HepG2 (cell line): ENCODE results near the gene RBM18. TPM values are rescaled to one million over a fixed set of nuclear protein-coding genes. Genes with fewer than 3 reads are reported as not detected.

Experiments
- ATAC-seq: fragments of 200-7000 bp; cut with Tn5 transposase; 3 replicates; pipeline ENCODE4 v1.9.1; 2020; ENCODE audit warnings: mild to moderate bottlenecking, moderate library complexity
- BruUV-seq: library from RNA; stranded (reverse); fragments of 400-500 nt; replicated peaks from 2 replicates; lab custom pipeline; 2021; lab: Mats Ljungman, UMichigan
- CTCF ChIA-PET: fragments of 300-600 bp; formaldehyde crosslinking; extraction: SDS; loops from one replicate; lab custom pipeline; 2021; ENCODE audit warnings: low total read pairs, inconsistent platforms, low intra/inter-chr PET ratio; lab: Yijun Ruan, JAX
- POLR2A ChIA-PET: fragments of 350-600 bp; sonication (Branson Sonifier 250); formaldehyde crosslinking; loops from one replicate; lab custom pipeline; 2020; ENCODE audit warnings: antibody characterized with exemption, inconsistent platforms; lab: Yijun Ruan, JAX
- DNase-seq: peaks from one replicate; pipeline ENCODE4 v3.0.0-alpha.2; 2015; ENCODE audit warnings: low spot score
- FAIRE-seq: peaks from 3 replicates; lab custom pipeline; 2011; peaks lifted over from hg19 to GRCh38; lab: Jason Lieb, UNC
- H2AFZ ChIP-seq: one replicate; pipeline ENCODE4 v1.6.1; 2011; ENCODE audit warnings: low read length, inconsistent platforms
- H3K27ac ChIP-seq: fragments of 300-600 bp; 3 replicates; pipeline ENCODE4 v1.8.0; 2011; ENCODE audit warnings: mixed run types, mild to moderate bottlenecking, mixed read lengths, low read length, inconsistent platforms; ENCODE audit not compliant: insufficient read depth; ENCODE audit errors: extremely low read length
- H3K27me3 ChIP-seq, 2 experiments: fragments of 200-600 bp in 1 of 2; 2 replicates in 1 of 2; 3 replicates in 1 of 2; pipeline versions ENCODE4 v1.6.0 to v1.8.0; 2011; ENCODE audit warnings: low read length in 2 of 2, mild to moderate bottlenecking in 2 of 2, moderate library complexity in 2 of 2, inconsistent platforms in 1 of 2; ENCODE audit not compliant: insufficient read depth in 2 of 2, control insufficient read depth in 1 of 2
- H3K36me3 ChIP-seq, 2 experiments: fragments of 200-600 bp in 1 of 2; replicated peaks in 1 of 2; 2 replicates in 1 of 2; 3 replicates in 1 of 2; pipeline versions ENCODE4 v1.5.1 to v1.8.0; 2011; ENCODE audit warnings: low read length in 2 of 2, inconsistent platforms in 1 of 2; ENCODE audit not compliant: insufficient read depth in 2 of 2, control insufficient read depth in 1 of 2
- H3K4me1 ChIP-seq: 2 replicates; pipeline ENCODE4 v1.5.1; 2012; ENCODE audit warnings: low read length, inconsistent platforms; ENCODE audit not compliant: insufficient read depth
- H3K4me2 ChIP-seq: 2 replicates; pipeline ENCODE4 v1.6.0; 2011; ENCODE audit warnings: low read depth, low read length, inconsistent platforms
- H3K4me3 ChIP-seq, 3 experiments: fragments of 200-600 bp in 1 of 3; sonication (generic), shearing (Covaris generic) in 1 of 3; replicated peaks in 1 of 3; 2 replicates each; pipeline ENCODE4 v1.5.1; 2011 to 2016; ENCODE audit warnings: low read length in 3 of 3, inconsistent platforms in 2 of 3, low read depth in 2 of 3, mild to moderate bottlenecking in 2 of 3, control low read depth in 1 of 3, mixed read lengths in 1 of 3; ENCODE audit not compliant: insufficient read depth in 1 of 3
- H3K79me2 ChIP-seq: one replicate; pipeline ENCODE4 v1.6.1; 2011; ENCODE audit warnings: low read length, inconsistent platforms; ENCODE audit not compliant: insufficient read depth
- H3K9ac ChIP-seq: 2 replicates; pipeline ENCODE4 v1.6.0; 2011; ENCODE audit warnings: mild to moderate bottlenecking, low read depth, low read length, inconsistent platforms; ENCODE audit not compliant: insufficient read depth
- H3K9me3 ChIP-seq: 2 replicates; pipeline ENCODE4 v1.5.1; 2012; ENCODE audit warnings: mild to moderate bottlenecking, low read length
- H4K20me1 ChIP-seq: 2 replicates; pipeline ENCODE4 v1.6.0; 2011; ENCODE audit warnings: inconsistent platforms, mild to moderate bottlenecking, low read length, moderate library complexity; ENCODE audit not compliant: insufficient read depth
- ISL2 ChIP-seq: sonication (generic); formaldehyde crosslinking; IDR thresholded peaks from 2 replicates; pipeline ENCODE4 v1.5.0; 2020; ENCODE audit warnings: missing genetic modification reagents
- TFDP2 ChIP-seq: sonication (generic); formaldehyde crosslinking; IDR thresholded peaks from 2 replicates; pipeline ENCODE4 v1.4.0; 2020; ENCODE audit warnings: missing genetic modification reagents
- ZEB1 ChIP-seq: IDR thresholded peaks from 2 replicates; pipeline ENCODE4 v1.6.1; 2012; ENCODE audit warnings: mild to moderate bottlenecking, low read depth, inconsistent platforms; ENCODE audit not compliant: insufficient replicate concordance
- WGBS: methylation state at CpG from one replicate; pipeline ENCODE4 v1.1.6; 2017; ENCODE audit warnings: low lambda C conversion rate; 5-methylcytosine and 5-hydroxymethylcytosine counted together
- in situ Hi-C: cut with HindIII; loops from 2 replicates; pipeline ENCODE4 v1.10.0; 2017; ENCODE audit warnings: low pct_unique_long_range_greater_than_20kb; ENCODE audit not compliant: extremely low pct_ligation_motif_present
- intact Hi-C: fragments of 100-400 bp; cut with micrococcal nuclease; formaldehyde crosslinking; loops from one replicate; pipeline ENCODE4 v1.10.0; 2022; ENCODE audit not compliant: unreplicated experiment
- polyA plus RNA-seq, 8 experiments: library from polyadenylated mRNA; depleted of rRNA in 3 of 8; stranded (reverse) in 7 of 8; unstranded in 1 of 8; fragments of >200 nt; fragmentation: Illumina TruSeq in 4 of 8; extraction: Trizol in 4 of 8; gene quantifications; 2 replicates each; pipeline versions ENCODE4 v1.2.1 to v1.2.3, GENCODE V29; 2011 to 2016; ENCODE audit warnings: low read depth in 4 of 8, missing spikeins in 1 of 8, mixed read lengths in 1 of 8; ENCODE audit not compliant: insufficient read depth in 1 of 8
- total RNA-seq, 5 experiments: library from RNA; depleted of rRNA; stranded (reverse); fragments of >200 nt; fragmentation: Illumina TruSeq; extraction: Trizol; gene quantifications; 2 replicates each; pipeline ENCODE4 v1.2.3, GENCODE V29; 2016; ENCODE audit warnings: low read depth in 1 of 5
- TF ChIP-seq, protein P1 (sequence below): sonication (generic); formaldehyde crosslinking; IDR thresholded peaks from 2 replicates; pipeline ENCODE4 v1.5.0; 2020; ENCODE audit warnings: mild to moderate bottlenecking, missing genetic modification reagents, borderline replicate concordance
- TF ChIP-seq, protein P2 (sequence below): sonication (generic); formaldehyde crosslinking; IDR thresholded peaks from 2 replicates; pipeline ENCODE4 v1.4.0; 2020; ENCODE audit warnings: mild to moderate bottlenecking, missing genetic modification reagents

Gene RBM18
- total and polyA plus RNA-seq, 2 of the 13 experiments (the other 11 are each of a cell fraction or from before 2014, with no cell fraction given) = 12.6 to 16.6 TPM

- H3K4me1 ChIP-seq = no peaks in the 10 kb centered on the region
- WGBS = 100% methylated on average over 1 of the region's 1 CpG
- no peak overlapping the region for H3K4me2 ChIP-seq
- TF ChIP-seq ZEB1 = no peak
- TF ChIP-seq ISL2 (CRISPR knock-in tag) = no peak
- DNase-seq (no peak), FAIRE-seq (no peak), ATAC-seq (no peak)
- H3K27ac ChIP-seq = no peak overlapping the region
- H3K79me2 ChIP-seq = no peaks in the 10 kb centered on the region
- no peaks in the 10 kb centered on the region for H4K20me1 ChIP-seq
- H2AFZ ChIP-seq = no peak overlapping the region
- in situ Hi-C loops = no loop called here
- peaks cover 15 to 66% of the 10 kb centered on the region in 2 experiments for H3K36me3 ChIP-seq
- BruUV-seq = no TSS peak
- no peak overlapping the region for H3K4me3 ChIP-seq
- intact Hi-C loops = no loop called here
- H3K27me3 ChIP-seq = no peaks in the 10 kb centered on the region
- POLR2A ChIA-PET = no interaction called here
- H3K9me3 ChIP-seq = no peaks in the 10 kb centered on the region
- CTCF ChIA-PET = no interaction called here
- H3K9ac ChIP-seq = no peak overlapping the region
Observed at GRCh38 chr9:122287214-122287720, 22.6 kb upstream of the RBM18 start.

GRCh38 chr9:122286764-122287163, 22.1 kb upstream of the RBM18 start:
- no peaks in the 10 kb centered on the region for H4K20me1 ChIP-seq
- CTCF ChIA-PET = no interaction called here
- no peak overlapping the region for H3K27ac ChIP-seq
- POLR2A ChIA-PET = no interaction called here
- in situ Hi-C loops (no loop called here), intact Hi-C loops (no loop called here)
- no peak overlapping the region for H3K4me3 ChIP-seq
- no peaks in the 10 kb centered on the region for H3K79me2 ChIP-seq
- H3K4me2 ChIP-seq = no peak overlapping the region
- ATAC-seq (no peak), FAIRE-seq (no peak), DNase-seq (no peak)
- peaks cover 18 to 67% of the 10 kb centered on the region in 2 experiments for H3K36me3 ChIP-seq
- 90% methylated on average over 1 of the region's 1 CpG for WGBS
- H2AFZ ChIP-seq = no peak overlapping the region
- no peaks in the 10 kb centered on the region for H3K27me3 ChIP-seq
- H3K9me3 ChIP-seq = no peaks in the 10 kb centered on the region
- H3K9ac ChIP-seq = no peak overlapping the region
- TF ChIP-seq, protein P1, sequence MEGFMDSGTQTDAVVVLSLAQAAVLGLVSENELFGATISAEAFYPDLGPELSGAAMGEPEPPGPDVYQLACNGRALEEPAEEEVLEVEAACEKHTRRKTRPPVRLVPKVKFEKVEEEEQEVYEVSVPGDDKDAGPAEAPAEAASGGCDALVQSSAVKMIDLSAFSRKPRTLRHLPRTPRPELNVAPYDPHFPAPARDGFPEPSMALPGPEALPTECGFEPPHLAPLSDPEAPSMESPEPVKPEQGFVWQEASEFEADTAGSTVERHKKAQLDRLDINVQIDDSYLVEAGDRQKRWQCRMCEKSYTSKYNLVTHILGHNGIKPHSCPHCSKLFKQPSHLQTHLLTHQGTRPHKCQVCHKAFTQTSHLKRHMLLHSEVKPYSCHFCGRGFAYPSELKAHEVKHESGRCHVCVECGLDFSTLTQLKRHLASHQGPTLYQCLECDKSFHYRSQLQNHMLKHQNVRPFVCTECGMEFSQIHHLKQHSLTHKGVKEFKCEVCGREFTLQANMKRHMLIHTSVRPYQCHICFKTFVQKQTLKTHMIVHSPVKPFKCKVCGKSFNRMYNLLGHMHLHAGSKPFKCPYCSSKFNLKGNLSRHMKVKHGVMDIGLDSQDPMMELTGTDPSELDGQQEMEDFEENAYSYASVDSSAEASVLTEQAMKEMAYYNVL (CRISPR knock-in tag) = no peak
- no peak for TF ChIP-seq TFDP2 (CRISPR knock-in tag)
- TF ChIP-seq, protein P2, sequence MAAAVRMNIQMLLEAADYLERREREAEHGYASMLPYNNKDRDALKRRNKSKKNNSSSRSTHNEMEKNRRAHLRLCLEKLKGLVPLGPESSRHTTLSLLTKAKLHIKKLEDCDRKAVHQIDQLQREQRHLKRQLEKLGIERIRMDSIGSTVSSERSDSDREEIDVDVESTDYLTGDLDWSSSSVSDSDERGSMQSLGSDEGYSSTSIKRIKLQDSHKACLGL (CRISPR knock-in tag) = no peak
- no peaks in the 10 kb centered on the region for H3K4me1 ChIP-seq
- no TSS peak for BruUV-seq
